ENCODE data around the gene FXYD5.

FXYD5 gene

GRCh38 chr19:35208121-35208520 lies 53.6 kb downstream of the FXYD5 start:
- DNase-seq (ENCODE audit: insufficient read length, low spot score) (no peak), FAIRE-seq (no peak)

- FAIRE-seq (no peak), DNase-seq (ENCODE audit: insufficient read length, low spot score) (no peak)
Observed at GRCh38 chr19:35209646-35210045, 55.1 kb downstream of the FXYD5 start.

DNA sequence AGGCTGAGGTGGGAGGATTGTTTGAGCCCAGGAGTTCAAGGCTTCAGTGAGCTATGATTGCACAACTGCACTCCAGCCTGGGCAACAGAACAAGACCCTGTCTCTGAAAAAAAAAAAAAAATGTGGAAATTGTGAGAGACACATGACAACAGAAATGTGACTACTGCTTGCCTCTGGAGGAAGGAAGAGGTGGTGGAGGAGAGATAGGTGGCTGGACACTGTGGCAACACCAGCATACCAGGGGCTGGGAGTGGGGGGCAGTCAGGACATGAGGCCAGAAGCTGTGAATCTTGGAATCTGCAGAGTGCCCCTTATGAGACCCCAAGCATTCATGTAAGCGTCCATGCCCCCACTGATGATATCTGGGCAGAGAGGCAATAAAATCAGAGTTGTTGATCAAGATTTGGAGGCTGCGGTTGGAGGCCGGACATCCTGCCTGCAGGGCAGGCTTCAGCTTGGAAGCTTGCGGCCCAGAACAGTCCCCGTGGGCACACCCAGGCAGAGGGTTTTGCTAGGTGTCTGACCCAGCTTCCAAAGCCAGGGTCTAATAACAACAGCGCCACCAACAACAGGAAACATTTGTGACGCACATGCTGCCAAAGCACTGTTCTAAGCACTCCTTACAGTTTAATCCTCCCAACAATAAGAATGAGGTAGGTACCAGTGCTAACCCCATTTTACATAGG lies 57.2 kb downstream of the FXYD5 start:
- DNase-seq (ENCODE audit: insufficient read length, low spot score) (no peak), FAIRE-seq (no peak)

- DNase-seq (ENCODE audit: insufficient read length, low spot score), result no peak
- no peak for FAIRE-seq
Observed at GRCh38 chr19:35212241-35212640, 57.7 kb downstream of the FXYD5 start.

DNA sequence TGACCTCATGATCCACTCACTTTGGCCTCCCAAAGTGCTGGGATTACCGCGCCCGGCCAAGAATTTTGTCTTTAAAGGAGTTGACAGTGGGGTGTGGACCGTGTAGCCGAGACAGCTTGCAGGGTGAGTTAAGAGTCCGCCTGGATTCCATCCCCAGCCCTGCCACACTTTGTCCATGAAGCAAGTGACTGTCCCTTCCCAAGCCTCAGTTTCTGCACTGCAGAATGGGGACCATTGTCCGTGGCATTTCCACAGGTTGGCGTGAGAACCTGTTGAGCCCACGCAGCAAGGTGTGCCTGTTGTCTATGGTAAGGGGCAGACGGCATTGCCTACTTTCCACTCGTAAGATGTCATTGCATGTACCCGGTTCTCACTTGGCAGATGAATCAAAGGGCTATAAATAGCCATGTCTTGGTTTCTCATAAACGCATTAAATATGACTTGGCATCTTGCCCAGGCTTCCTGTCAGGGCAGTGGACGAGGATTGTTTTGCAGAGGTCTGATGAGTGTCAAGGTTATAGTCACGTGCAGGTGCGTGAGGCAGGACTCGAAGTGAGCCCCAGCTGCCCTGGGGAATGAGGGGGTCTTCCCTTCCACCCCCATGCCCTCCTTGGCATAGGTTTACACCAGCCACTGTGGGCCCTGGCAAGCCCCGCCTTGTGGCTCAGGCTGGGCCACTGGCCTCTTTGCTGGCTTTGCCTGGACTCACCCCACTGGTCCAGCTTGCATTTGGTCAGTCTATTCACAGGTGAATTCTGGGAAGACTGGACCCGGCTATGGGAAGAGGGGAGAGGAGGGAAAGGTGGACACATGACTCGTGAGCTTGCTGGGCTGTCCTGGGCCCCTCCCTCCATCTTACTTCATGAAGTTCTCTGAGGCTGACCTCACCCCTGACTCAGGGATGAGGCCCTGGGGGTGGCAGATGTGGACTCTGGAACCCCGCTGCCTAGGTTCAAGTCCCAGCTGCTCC lies 59.4 kb downstream of the FXYD5 start:
- peak; percentile 81 for DNase-seq (ENCODE audit: insufficient read length, low spot score)
- FAIRE-seq, result no peak

- no peak for DNase-seq (ENCODE audit: insufficient read length, low spot score)
- FAIRE-seq, result no peak
Observed at GRCh38 chr19:35214766-35215422, 60.4 kb downstream of the FXYD5 start.

DNA sequence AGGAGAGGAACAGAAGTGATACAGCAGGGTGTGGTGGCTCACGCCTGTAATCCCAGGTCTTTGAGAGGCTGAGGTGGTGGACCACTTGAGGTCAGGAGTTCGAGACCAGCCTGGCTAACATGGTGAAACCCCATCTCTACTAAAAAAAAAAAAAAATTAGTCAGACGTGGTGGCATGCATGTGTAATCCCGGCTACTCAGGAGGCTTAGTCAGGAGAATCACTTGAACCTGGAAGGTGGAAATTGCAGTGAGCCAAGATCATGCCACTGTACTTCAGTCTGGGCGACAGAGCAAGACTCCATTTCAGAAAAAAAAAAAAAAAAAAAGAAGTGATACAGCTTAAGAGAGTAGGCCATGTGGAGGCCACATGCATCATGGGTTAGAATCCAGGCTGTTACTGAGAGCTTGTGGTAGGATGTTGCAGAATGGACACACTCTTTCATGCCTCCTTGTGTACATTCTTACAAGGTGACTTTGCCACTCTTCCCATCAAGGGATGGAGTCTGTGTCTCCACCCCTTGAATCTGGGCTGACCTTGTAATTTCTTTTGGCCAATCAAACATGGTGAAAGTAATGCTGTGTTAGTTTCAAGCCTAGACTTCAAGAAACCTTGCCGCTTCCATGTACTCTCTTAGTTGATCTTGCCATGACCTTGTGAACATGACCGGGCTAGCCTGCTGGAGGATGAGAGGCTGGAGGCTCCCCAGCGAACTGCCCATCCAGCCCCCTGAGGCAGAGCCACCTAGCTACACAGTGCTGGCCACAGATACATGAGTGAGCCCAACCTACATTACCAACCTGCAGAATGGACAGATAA lies 61.7 kb downstream of the FXYD5 start:
- DNase-seq (ENCODE audit: insufficient read length, low spot score), result no peak
- FAIRE-seq, result no peak

- FAIRE-seq, result no peak
- DNase-seq (ENCODE audit: insufficient read length, low spot score), result no peak
Observed at GRCh38 chr19:35216833-35217648, 62.5 kb downstream of the FXYD5 start.

DNA sequence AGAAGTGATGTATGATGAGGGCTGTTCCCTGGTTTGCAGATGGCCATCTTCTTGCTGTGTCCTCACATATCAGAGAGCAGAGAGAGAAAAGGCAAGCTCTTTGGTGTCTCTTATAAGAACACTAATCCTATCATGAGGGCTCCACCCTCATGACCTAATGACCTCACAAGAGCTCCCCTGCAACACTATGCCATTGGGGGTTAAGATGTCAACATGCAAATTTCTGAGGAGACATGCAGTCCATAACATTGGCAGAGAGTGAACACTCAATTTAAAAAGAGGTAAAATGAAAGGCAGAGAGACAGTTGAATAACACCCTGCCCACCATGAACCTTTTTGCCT lies 63.1 kb downstream of the FXYD5 start:
- DNase-seq (ENCODE audit: insufficient read length, low spot score), result no peak
- FAIRE-seq, result no peak

DNA sequence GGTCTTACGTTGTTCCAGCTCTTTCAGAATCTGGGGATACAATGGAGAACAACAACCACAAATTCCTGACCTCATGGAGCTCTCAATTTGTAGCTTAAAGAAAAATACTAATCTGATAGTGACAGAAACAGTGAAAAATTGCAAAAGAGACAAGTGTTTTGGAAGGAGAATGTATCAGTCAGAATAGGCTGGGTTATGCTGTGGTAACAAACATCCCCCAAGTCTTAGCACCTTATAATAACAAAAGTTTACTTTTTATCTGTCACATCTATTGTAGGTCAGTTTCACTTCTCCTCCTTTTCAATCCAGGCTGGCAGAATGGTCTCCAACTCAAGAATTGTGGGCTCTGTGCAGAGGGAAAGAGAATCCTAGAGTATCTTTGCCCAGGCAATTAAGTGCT lies 64.5 kb downstream of the FXYD5 start:
- FAIRE-seq (no peak), DNase-seq (ENCODE audit: insufficient read length, low spot score) (no peak)

All from HTR-8/SVneo (cell line).